ENCODE data around the gene C1QA.

C1QA gene

GRCh38 chr1:22651941-22652856, 15.8 kb downstream of the C1QA start:
- Histone ChIP-seq H3K9me3 (no peaks in the 10 kb centered on the region), H3K27ac (no peak overlapping the region), H3K27me3 (no peaks in the 10 kb centered on the region), H3K4me3 (no peak overlapping the region), H4K20me1 (no peaks in the 10 kb centered on the region), H3K4me1 (peaks cover 23% of the 10 kb centered on the region), H3K9ac (no peak overlapping the region), H3K4me2 (peak overlapping the region; percentile 36; the same call in 1 of the 2 replicates), H3K36me3 (no peaks in the 10 kb centered on the region)
- TF ChIP-seq Cebpa-rat (IDR thresholded peaks at IDR 0.05), result no peak

GRCh38 chr1:22652881-22653316, 16.5 kb downstream of the C1QA start, which contains the start of gene C1QB:
C1QB (plus strand) TSS chr1:22653236; CDS start chr1:22659463, 6,227 bp downstream.
- H3K4me3 ChIP-seq, result no peak within 1 kb of the TSS
- peaks cover 23% of the 10 kb centered on the region for H3K4me1 ChIP-seq
- peak within 1 kb of the TSS; percentile 36; the same call in 1 of the 2 replicates for H3K4me2 ChIP-seq
- H3K36me3 ChIP-seq, result no peaks in the 10 kb centered on the region
- H3K9ac ChIP-seq, result no peak within 1 kb of the TSS
- no peaks in the 10 kb centered on the region for H3K9me3 ChIP-seq
- H3K27me3 ChIP-seq, result no peaks in the 10 kb centered on the region
- no peaks in the 10 kb centered on the region for H4K20me1 ChIP-seq
- H3K27ac ChIP-seq, result no peak within 1 kb of the TSS
- TF ChIP-seq Cebpa-rat (IDR thresholded peaks at IDR 0.05), result no peak

- peaks cover 17% of the 10 kb centered on the region for H3K4me1 ChIP-seq
- H3K27me3 ChIP-seq, result no peaks in the 10 kb centered on the region
- no peak overlapping the region for H3K4me3 ChIP-seq
- H3K27ac ChIP-seq, result no peak overlapping the region
- H3K9ac ChIP-seq, result no peak overlapping the region
- H3K9me3 ChIP-seq, result no peaks in the 10 kb centered on the region
- no peak overlapping the region for H3K4me2 ChIP-seq
- no peaks in the 10 kb centered on the region for H3K36me3 ChIP-seq
- no peaks in the 10 kb centered on the region for H4K20me1 ChIP-seq
- no peak for TF ChIP-seq Cebpa-rat (IDR thresholded peaks at IDR 0.05)
These were observed 18.3 kb downstream of the C1QA start for GRCh38 chr1:22654692-22655091.

- no peaks in the 10 kb centered on the region for H3K27me3 ChIP-seq
These were observed 22.1 kb downstream of the C1QA start for GRCh38 chr1:22658385-22659163.

GRCh38 chr1:22660716-22661241, 24.4 kb downstream of the C1QA start:
- Histone ChIP-seq H3K27me3 (no peaks in the 10 kb centered on the region), H3K36me3 (no peaks in the 10 kb centered on the region), H3K9ac (no peak overlapping the region), H3K4me2 (no peak overlapping the region), H3K9me3 (no peaks in the 10 kb centered on the region), H3K27ac (no peak overlapping the region), H3K4me3 (no peak overlapping the region), H3K4me1 (no peaks in the 10 kb centered on the region), H4K20me1 (no peaks in the 10 kb centered on the region)
- TF ChIP-seq Cebpa-rat (IDR thresholded peaks at IDR 0.05), result no peak

More at GRCh38 chr1:22658385-22659163, 22.1 kb downstream of the C1QA start:
- no peak for TF ChIP-seq Cebpa-rat (IDR thresholded peaks at IDR 0.05)
- no peak overlapping the region for H3K9ac ChIP-seq
- no peaks in the 10 kb centered on the region for H3K4me1 ChIP-seq
- no peaks in the 10 kb centered on the region for H3K36me3 ChIP-seq
- no peak overlapping the region for H3K4me2 ChIP-seq
- no peak overlapping the region for H3K4me3 ChIP-seq
- H3K27ac ChIP-seq, result no peak overlapping the region
- H3K9me3 ChIP-seq, result no peaks in the 10 kb centered on the region
- no peaks in the 10 kb centered on the region for H4K20me1 ChIP-seq

GRCh38 chr1:22661880-22662279, 25.5 kb downstream of the C1QA start:
- H3K27me3 ChIP-seq, result no peaks in the 10 kb centered on the region
- no peaks in the 10 kb centered on the region for H3K36me3 ChIP-seq
- no peak overlapping the region for H3K4me2 ChIP-seq
- H3K27ac ChIP-seq, result no peak overlapping the region
- H4K20me1 ChIP-seq, result no peaks in the 10 kb centered on the region
- H3K4me3 ChIP-seq, result no peak overlapping the region
- TF ChIP-seq Cebpa-rat (IDR thresholded peaks at IDR 0.05), result no peak
- H3K4me1 ChIP-seq, result no peaks in the 10 kb centered on the region
- H3K9me3 ChIP-seq, result no peaks in the 10 kb centered on the region
- no peak overlapping the region for H3K9ac ChIP-seq

GRCh38 chr1:22662318-22662717, 25.9 kb downstream of the C1QA start:
- no peak for TF ChIP-seq Cebpa-rat (IDR thresholded peaks at IDR 0.05)
- no peaks in the 10 kb centered on the region for H3K9me3 ChIP-seq
- no peak overlapping the region for H3K4me2 ChIP-seq
- no peaks in the 10 kb centered on the region for H4K20me1 ChIP-seq
- no peaks in the 10 kb centered on the region for H3K27me3 ChIP-seq
- H3K36me3 ChIP-seq, result no peaks in the 10 kb centered on the region
- H3K27ac ChIP-seq, result no peak overlapping the region
- H3K4me1 ChIP-seq, result no peaks in the 10 kb centered on the region
- no peak overlapping the region for H3K9ac ChIP-seq
- H3K4me3 ChIP-seq, result no peak overlapping the region

GRCh38 chr1:22662986-22663408, 26.6 kb downstream of the C1QA start:
- no peaks in the 10 kb centered on the region for H4K20me1 ChIP-seq
- TF ChIP-seq Cebpa-rat (IDR thresholded peaks at IDR 0.05), result no peak
- no peaks in the 10 kb centered on the region for H3K27me3 ChIP-seq
- no peaks in the 10 kb centered on the region for H3K9me3 ChIP-seq
- no peaks in the 10 kb centered on the region for H3K36me3 ChIP-seq
- H3K4me3 ChIP-seq, result no peak overlapping the region
- no peak overlapping the region for H3K4me2 ChIP-seq
- H3K27ac ChIP-seq, result no peak overlapping the region
- no peaks in the 10 kb centered on the region for H3K4me1 ChIP-seq
- no peak overlapping the region for H3K9ac ChIP-seq

- no peak overlapping the region for H3K4me3 ChIP-seq
- no peak for TF ChIP-seq Cebpa-rat (IDR thresholded peaks at IDR 0.05)
- no peaks in the 10 kb centered on the region for H3K36me3 ChIP-seq
- no peaks in the 10 kb centered on the region for H4K20me1 ChIP-seq
- H3K4me1 ChIP-seq, result no peaks in the 10 kb centered on the region
- no peak overlapping the region for H3K27ac ChIP-seq
- no peaks in the 10 kb centered on the region for H3K27me3 ChIP-seq
- H3K4me2 ChIP-seq, result no peak overlapping the region
- no peak overlapping the region for H3K9ac ChIP-seq
- H3K9me3 ChIP-seq, result no peaks in the 10 kb centered on the region
These were observed 29.3 kb downstream of the C1QA start for GRCh38 chr1:22665752-22666151.
